NCI-H69 (cell line): ENCODE measurements around the gene DCUN1D2.
"Not testable (repeated sequence)": the region's sequence is repeated elsewhere in the genome, so short reads cannot be mapped to it uniquely, and the experiment has no call there.

ENCODE experiments used
- DNase-seq: peaks from one replicate; lab custom pipeline; 2025; lab: John Stamatoyannopoulos, UW

DCUN1D2 gene

DNA sequence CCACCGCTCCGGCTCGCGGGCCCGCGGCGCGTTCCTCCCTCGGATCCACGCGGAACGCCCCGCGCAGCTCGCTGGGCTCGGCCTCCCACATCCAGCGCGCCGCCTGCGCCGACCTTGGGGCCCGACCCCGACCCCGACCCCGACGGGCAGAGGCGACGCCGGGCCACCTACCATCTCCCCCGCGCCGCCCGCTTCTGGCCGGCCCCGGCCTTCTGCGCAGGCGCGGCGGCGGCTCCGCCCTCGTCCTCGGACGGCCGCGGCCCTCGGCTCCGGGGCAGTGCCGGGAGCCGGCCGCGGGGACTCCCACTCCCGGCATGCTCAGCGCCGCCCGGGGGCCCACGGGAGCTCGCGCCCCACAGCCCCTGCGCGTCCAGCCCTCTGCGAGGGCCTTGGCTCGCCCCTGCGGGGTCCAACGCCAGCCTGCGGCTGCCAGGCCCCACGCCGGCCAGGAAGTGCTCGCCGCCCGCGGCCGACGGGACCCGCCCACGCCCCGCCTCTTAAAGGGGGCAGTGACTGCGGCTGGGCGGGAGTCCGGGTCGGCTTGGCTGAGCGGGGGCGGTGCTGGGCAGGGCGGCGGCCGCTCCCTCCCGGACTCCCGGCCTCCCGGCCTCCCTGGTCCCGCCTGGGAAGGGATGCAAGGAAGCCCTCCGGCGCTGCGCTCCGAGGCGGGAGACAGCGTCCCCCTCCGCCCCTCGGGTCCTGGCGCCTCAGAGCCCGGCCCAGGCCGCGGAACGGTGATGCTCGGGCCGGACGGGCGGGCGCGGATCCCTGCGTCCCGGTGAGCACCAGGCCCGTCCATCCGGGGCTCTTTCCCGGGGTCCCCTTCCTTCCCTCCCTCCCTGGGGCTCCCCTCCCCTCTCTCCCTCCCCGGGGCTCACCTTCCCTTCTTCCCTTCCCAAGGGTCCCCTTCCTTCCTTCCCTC is at the start of gene DCUN1D2:
Gene DCUN1D2, minus strand, starts transcription at position 216 of the 922 bp plus-strand sequence. Its CDS starts 42 bp downstream, at position 174.
- DNase-seq = peak; percentile 100

DNA sequence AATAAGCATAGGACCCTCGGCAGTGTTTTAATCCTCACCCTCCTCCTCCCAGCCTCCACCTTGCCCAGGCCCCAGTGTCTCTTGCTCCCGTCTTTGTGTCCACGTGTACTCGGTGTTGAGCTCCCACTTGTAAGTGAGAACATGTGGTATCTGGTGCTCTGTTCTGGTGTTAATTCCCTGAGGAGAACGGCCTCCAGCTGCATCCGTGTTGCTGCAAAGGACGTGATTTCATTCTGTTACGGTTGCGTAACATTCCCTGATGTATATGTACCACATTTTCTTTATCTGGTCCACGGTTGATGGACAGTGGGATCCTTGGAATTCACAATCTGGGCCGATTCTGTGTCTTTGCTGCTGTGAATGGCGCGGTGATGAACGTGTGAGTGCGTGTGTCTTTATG is 49.3 kb upstream of the DCUN1D2 start:
- DNase-seq = no peak

DNA sequence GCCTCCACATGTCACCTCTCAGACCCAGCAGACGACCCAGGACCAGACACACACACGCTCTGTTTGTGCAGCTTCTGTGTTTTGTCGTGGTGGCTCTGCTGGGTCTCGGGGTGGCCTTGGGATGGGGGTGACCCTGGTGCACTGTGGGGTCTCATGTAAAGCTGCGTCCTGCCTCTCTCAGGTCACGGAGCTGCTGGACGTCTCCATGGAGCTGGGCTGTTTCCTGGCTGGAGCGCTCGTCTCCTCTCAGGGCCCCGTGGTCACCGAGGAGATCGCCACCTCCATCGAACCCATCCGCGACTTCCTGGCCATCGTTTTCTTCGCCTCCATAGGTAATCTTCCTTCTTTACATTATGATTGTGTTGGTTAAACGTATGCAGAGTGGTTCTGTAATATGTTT is 48.7 kb upstream of the DCUN1D2 start:
- no peak for DNase-seq

DNA sequence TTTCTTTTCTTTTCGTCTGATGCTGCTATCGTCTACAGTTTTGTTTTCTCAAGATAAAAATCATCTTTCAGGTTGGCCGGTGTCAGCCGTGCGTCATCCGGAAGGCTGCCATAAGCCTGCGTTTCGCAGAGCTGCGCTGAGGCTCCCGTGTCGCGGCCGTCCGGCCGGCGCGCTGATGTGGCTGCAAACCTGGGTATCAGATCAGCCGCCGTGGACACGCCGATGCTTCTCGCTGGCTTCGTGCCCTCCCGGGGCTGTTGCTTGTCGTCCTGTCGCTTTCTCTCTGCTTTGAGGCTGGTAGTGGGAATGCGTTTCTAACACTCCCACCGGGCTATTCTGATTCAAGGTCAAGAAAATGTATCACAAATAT is 48.2 kb upstream of the DCUN1D2 start:
- no peak for DNase-seq

DNA sequence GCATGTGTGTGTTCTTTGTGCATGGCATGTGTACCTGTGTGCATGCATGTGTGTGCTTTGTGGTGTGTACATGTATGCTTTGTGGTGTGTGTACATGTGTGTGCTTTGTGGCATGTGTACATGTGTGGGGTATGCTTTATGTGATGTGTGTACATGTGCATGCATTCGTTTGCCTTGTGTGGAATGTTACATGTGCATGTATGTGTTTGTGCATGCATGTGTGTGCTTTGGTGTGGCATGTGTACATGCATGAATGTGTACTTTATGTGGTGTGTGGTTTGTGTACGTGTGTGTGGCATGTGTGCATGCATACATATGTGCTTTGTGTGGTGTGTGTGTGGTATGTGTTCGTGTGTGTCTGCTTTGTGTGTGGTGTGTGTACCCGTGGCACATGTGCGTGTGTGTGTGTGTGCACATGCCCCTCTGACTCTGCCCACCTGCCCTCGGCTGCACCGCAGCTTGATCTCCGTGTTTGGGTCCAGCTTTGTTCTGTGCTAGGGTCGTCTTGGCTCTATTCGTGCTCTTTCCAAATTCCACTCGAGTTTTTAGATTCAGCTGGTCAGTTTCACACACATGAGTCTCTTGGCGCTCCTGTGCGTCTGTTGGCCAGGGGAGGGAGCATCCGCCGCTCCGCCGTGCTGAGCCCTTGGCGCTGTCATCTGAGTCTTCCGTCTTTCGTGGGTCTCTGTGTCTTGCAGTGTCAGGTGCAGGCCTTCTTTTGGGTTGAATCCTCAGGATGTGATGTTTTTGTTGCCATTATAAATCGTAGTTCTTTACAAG is 47.6 kb upstream of the DCUN1D2 start:
- DNase-seq = no peak

DNA sequence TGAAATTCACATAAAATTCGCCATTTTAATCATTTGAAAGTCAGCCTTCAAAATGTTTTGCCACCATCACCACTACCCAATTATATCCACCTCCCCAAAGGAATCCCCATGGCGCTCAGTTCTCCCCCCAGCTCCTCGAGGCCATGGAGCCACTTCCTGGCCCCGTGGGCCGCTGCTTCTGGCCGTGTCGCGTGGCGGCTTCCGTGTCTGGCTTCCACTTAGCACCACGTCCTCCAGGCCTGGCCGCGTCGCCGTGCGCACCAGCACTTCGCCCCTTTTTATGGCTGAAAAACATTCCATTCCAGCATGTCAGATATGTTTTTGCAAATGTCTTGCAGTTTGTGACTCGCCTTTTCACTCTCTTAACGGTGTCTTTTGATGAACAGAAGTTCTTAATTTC is 46.7 kb upstream of the DCUN1D2 start:
- no peak for DNase-seq

DNA sequence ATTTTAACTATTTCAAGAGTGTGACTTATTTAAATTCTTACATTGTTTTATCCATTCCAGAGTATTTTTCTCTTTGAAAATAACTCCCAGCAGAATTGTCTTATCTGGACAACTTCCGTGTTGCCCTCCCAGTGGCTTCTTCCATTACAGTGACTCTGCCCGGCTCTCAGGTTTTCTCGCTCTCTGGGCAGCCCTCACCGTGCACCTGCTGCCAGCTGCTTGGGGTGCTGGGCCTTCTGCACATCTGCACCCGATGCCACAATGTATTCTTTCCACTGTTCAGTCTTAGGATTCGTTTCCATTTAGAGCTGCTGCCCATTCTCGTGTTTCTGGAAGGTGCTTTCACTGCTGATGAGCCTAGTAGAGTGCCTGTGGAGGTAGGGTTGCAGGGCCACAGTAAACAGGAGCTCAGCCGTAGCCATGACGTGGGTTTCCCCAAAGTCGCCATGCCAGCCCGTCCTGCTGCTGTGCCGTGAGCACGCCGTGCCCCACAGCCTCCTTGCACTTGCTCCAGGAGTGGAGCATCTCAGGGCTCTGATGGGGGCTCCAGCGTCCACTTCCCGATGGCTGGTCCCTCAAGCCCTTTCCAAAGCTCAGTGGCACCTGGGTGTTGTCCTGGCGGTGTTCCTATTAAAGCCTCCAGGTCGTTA is 46.1 kb upstream of the DCUN1D2 start:
- no peak for DNase-seq

DNA sequence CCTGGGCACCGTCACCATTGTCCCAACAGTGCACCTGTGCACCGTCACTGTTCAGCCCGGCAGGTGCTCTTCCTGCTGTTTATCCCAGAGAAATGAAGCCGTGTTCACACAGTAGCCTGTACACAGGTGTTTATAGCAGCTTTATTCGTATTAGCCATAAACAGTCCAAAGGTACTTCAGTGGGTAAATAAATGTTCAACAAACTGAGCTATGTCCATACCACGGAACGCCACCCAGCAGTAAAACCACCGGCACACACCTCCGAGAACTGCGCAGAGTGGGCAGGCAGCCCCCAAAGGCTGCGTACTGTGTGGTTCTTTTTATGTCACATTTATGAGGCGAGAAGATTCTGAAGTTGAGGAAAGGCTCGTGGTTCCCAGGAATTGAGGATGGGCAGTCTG is 44.9 kb upstream of the DCUN1D2 start:
- DNase-seq = no peak

DNA sequence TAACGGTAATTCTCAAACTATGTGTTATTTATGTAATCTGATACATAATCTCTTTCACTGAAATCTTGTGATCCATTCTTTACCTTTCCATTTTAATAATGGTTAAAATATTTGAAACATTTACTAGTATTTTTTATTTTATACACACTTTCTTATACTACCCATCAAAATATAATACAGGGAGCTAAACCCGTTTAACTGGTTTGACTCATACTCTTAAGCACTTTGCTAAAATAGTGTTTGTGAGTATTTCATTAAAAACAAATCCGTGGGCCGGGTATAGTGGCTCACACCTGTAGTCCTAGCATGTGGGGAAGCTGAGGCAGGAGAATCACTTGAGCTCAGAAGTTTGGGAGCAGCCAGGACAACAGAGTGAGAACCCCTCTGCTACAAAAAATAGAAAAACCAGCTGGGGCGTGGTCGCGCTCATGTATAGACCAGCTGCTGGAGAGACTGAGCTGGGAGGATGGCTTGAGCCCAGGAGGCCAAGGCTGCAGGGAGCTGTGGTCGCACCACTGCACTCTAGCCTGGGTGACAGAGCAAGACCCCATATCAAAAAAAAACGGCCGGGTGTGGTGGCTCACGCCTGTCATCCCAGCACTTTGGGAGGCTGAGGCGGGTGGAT is 43.8 kb upstream of the DCUN1D2 start:
- DNase-seq = no peak

DNA sequence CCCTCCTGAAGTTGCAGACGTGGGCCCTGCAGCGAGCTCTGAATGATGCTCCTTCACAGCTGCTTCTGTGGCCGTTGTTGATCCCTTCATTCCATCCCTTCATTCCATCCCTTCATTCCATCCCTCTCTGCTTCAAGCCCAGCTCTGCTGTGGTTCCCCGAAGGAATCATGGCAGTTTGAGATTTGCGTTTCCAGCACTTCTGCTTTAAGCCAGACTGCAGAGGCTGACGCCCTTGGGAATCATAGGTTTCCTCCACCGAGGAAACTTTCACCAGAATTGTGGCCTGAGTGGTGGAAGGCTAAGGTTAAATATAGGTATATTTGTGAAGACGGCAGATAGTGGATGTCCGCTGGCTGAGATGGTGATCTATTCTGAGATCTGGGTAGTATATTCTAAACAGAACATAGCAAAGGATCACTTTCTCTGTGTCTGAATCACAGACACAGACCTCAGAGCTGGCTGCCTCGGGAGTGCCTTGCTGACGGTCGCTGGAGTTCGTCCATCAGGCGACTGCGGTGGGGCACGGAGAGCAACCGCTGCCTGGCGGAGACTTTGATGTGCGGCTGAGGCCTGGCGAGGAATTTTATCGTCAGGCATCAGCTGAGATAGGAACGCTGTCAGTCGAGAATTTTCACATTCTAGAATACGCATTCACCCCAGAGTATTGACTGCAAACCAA is 42.8 kb upstream of the DCUN1D2 start:
- no peak for DNase-seq

DNA sequence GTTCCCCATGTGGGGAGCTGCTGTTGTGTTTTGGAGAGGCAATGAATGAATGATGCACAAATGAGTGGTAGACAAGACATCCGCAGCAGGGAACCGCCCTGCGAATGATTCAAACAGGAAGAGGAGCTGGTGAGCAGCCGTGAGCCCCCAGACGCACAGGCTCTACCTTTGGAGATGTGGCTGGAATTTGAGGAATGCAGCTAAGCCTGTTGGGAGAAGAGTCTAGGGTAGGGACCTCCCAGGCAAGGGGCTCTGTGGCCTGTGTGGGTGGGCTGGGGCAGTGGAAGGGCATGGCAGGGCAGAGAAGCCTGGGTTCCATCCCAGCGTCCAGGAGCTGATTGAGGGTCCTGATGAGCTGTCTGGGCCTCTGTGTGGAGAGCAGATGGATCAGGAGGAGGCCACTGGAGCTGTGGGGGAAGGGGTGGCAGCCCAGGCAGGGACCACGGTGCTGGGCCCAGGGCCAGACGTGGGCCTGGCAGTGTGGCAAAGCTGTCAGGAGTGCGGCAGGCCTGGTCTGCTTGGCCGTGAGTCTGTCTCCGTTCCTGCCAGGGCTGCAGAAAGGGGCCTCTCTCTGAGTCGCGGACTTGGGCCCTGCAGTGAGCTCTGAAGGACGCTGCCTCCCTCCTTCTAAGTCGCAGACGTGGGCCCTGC is 41.8 kb upstream of the DCUN1D2 start:
- DNase-seq = no peak

DNA sequence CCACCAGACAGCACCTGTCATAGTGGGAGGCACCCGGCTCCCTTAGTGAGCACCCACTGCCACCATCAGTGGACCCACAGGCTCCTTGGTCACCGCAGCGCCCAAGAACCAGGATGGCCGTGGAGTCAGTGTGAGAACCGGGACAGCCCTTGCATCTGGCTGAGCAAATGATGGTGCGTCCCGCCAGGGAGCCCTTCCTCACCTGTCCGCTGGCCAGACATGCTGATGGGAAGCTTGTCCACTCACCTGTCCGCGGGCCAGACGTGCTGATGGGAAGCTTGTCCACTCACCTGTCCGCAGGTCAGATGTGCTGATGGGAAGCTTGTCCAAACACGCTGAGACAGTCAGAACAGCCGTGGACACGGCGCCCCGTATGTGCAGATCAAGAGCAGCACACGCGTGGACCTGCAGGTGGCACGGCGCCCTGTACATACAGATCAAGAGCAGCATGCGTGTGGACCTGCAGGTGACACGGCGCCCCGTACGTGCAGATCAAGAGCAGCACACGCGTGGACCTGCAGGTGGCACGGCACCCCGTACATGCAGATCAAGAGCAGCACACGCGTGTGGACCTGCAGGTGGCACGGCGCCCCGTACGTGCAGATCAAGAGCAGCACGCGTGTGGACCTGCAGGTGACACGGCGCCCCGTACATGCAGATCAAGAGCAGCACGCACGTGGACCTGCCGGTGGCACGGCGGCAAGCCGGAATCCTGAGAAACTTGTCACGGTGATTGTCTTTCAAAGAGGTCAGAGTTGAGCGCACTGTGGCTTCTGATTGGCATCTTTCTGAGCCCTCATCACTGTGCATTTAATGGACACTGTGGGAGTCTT is 40.7 kb upstream of the DCUN1D2 start:
- DNase-seq = no peak

DNA sequence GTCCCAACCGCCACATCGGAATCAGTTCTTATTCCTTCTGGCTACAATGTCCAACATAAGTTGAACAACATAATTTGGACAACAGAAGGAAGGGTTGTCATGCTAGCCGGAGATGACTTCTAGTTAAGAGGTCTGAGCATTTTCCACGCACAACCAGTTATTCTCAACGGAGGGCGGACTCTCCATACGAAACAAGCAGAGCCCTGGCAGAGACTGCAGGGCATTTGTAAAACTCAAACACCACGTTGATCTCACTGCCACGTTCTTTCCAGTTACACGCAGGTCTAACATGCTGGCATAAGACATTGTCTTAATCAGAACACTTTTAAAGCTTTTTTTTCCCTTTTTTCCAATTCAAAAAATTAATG is 38.3 kb upstream of the DCUN1D2 start:
- DNase-seq = no peak

DNA sequence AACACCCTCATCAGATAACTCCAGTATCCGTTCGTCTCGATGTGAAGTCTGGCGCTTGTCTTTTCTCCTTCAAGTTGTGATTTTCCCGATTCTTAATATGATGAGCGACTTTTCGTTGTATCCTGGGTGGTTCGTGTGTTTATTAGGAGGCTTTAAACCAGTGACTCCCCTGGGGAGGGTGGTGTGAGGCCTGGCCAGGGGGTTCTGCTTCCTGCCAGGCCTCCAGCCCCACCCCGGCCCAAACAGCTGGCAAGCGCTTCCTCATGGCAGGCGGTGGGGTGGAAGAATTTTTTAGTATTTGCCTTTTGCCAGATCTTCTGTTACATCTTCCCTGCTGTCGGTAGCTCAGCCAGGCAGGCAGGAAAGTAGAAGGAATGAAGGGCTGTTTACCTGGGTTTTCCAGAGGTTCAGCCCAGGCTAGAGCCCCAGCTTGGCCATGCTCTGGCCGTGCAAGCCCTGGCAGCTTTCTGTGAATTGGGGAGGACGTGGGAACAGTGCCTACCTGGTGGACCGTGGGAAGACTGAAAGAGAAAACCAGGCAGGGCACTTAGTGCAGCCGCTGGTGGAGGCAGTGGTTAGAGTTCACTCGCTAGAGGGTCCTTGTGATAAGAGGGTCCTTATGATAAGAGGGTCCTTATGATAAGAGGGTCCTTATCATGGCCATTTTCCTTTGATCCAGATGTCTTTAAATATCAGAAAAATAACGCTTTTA is 37.7 kb upstream of the DCUN1D2 start:
- DNase-seq = no peak

DNA sequence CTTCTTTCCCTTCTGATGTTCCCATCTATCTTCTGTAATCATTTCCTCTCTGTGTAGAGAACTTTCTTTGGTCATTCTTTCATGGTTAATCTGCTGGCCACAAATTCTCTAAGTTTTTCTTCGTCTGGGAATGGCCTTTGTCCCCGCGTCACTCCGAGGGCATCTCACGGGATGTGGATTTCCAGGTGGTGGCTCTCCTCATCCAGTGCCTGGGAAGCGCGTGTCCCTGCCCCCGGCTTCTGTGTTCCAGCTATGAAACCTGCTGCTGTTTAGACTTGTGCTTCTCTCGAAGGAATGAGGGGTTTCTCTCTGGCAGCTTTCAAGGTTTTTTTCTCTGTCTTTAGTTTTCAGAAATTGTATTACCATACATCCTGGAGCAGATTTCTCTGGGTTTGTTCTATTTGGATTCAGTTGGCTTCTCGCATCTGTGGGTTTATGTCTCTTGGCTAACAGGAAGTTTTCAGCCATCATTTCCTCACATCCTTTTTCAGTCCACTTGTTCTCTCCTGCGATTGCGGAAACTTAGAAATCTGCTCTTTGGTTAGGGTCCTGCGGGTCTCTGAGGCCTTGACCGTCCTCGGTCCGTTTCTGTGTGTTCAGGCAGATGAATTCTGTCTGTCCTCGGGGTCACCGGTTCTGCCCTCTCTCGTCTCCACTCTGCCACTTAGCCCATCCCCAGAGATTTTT is 36.9 kb upstream of the DCUN1D2 start:
- no peak for DNase-seq

DNA sequence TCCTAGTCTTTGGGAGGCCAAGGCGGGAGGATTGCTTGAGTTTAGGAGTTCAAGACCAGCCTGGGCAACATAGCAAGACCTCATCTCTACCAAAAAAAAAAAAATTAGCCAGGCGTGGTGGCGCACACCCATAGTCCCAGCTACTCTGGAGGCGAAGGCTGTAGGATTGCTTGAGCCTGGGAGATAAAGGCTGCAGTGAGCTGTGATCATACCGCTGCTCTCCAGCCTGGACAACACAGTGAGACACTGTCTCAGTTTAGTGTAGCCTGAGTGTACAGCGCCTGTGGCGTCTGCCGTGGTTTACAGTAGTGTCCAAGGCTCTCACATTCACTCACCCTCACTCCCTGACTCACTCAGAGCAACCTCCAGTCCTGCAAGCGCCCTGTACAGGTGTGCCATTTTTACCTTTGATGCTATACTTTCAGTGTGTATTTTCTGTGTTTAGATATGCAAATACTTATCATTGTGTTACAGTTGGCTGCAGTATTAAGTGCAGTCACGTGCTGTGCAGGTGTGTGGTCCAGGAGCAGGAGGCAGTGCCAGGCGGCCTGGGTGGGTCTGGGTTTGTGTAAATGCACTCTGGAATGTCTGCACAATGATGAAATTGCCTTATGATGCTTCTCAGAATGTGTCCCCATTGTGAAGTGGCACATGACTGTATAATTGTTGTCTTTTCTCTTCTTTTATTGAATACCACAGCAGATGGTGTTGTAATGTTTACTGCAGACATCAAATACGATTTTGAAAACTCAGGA is 36.1 kb upstream of the DCUN1D2 start:
- DNase-seq = peak; percentile 60

DNA sequence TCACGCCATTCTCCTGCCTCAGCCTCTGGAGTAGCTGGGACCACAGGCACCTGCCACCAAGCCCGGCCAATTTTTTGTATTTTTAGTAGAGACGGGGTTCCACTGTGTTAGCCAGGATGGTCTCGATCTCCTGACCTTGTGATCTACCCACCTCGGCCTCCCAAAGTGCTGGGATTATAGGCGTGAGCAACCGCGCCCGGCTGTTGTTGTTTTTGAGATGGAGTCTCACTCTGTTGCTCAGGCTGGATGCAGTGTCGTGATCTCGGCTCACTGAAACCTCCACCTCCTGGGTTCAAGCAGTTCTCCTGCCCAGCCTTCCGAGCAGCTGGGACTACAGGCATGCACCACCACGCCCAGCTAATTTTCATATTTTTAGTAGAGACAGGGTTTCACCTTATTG is 31.9 kb upstream of the DCUN1D2 start:
- not testable (repeated sequence) for DNase-seq

DNA sequence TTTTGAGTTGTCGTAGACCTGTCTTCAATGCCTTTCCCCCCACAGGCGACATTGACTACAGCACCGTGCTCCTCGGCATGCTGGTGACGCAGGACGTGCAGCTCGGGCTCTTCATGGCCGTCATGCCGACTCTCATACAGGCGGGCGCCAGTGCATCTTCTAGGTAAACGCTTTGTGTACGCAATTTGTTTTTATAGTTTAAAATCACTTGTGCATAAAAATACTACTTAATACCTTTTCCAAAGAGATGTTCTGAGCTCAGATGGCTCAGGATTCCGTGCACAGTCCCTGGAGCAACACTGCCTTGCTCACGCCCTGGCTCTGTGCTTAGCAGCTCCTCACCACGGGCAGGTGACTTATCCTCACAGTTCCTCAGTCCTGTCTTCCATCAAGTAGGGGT is 30.1 kb upstream of the DCUN1D2 start:
- DNase-seq = no peak
